Fibroblast of skin of left biceps (primary cell): ENCODE data around the gene ZIC4.

Experiments used
- DNase-seq, 2 experiments: peaks; one replicate each; pipeline ENCODE4 v3.0.0-alpha.2; 2013; ENCODE audit warnings: low read depth in 2 of 2

ZIC4 gene

DNA sequence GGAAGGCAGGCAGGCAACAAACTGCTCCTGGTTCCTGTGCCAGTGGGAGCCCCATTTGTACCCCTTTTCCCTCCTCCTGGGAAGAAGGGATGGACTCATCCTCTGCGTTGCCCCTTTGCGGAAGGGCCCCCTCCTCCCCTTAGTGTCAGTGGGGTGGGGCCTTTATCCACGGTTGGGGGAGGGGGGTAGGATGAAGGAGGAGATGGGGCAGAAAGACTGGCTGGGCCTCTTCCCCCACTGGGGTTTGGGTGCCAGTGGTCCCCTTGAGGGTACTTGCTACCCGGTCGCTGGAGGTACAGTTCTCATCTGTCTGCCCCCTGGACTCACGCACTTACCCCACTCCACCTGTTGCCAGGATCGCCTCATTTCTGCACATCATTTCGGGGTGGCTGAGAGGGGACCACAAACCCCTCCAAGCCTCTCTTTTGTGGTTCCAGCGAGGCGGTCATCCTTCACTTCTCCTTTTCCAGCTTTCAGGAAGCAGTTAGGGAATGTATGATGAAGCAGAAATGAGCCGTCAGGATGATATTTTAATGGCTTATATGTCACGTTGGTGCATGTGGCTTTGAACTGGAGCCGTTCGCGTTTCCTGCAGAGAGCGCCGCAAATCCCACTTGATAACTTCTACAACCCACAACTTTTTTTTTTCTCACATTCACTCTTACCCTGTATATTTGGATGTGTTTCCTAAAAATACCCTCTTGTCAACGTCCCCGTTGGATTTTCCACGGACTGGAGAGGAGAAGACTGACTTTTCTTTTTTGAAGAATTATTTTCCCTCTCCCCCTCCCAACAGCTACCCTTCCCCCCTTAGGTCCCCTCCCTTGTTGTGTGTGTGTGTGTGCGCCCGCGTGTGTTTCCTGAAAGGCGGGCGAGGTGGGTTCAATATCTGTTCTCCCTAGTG, at the start of gene ZIC4:
ZIC4 (minus strand) TSS at position 516 of the 904 bp plus-strand sequence. CDS start 3,746 bp downstream, outside the sequence.
- DNase-seq: no peak

DNA sequence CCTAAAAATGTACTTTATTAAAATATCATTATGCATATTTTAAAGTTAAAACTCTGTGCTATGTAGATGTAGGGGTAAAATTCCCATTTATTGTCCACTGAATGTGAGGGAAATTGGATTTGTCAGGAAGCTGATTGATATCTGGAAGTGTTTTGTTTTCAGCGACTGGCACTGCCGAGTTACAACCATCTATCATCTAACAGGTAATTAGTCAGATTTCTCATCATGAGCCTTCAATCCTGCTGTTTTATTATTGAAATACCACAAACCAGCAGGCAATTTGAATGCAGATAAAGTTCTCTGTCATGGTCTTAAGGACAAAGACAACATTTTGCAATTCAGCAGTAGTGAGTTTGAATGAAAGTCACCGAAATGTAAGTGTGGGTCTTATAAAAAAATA, 43.3 kb upstream of the ZIC4 start:
- no peak for DNase-seq

DNA sequence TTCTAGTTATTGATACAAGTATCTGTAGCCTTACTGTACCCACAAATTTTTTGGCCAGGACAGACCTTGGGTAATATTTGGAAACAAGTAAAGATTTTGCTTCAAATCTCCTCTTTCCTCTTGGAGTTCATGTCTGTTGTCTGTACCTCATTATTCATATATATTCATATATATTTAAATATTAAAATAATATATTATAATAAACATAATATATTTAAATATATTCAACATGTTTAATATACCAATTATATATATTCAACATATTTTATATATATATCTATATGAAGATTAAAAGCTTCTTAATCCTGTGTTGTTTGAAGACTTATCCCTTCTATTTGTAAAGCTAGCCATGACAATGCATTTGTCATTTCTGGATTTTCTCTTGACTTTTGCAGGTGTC, 40.9 kb upstream of the ZIC4 start:
- no peak for DNase-seq

DNA sequence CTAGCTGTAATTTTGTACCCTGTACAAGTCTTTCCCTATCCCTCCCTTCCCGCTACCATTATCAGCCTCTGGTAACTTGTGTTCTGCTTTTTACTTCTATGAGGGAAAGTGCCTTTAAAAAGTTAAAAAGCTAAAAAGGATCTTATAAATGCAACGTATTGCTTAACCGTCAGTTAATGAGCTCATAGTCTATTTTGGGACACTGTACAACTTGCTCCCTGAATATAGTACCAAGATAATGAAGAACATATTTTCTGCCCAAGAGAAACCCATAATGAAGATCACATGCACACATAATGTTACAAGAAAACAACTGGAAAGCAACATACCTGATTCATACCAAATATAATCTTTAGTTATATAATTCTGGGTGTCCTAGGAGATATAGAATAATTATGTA, 25.4 kb upstream of the ZIC4 start:
- peak; percentile 42 to 58 for DNase-seq

DNA sequence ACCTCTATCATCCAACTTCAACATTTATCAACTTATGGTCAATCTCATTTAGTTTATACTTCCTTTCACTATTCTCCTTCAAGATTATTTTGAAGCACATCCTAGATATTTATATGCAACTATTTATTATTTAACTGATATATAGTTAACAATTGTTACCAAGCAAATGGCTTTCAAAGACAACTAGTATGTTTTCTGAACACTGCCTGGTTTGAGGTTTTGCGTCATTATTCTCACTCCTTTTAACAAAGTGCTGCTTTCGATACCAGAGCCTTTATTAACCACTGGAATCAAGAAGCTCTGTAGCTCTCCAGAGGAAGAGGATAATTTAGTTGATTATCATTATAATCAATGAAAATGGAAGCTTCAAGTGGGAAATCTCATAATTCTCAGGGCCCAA, 22.4 kb upstream of the ZIC4 start:
- no peak for DNase-seq

DNA sequence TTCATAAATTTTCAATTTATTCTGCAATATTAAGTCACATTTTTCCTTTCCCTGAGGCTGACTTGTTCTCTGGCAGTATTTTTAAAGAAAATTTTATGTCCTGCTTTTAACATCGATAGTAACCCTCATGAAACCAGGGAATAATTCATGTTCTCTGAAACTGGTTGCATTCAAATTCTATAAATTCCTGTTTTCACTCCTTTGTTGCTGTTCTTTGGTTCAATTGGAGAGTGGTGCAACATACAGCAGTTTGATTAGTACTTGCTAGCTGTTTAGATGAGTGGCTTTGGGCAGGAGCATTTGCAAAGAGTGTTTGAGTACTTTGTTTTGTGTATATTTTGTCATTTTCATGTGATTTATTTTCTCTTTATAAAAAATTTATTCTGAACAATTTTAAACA, 22.0 kb upstream of the ZIC4 start:
- no peak for DNase-seq

DNA sequence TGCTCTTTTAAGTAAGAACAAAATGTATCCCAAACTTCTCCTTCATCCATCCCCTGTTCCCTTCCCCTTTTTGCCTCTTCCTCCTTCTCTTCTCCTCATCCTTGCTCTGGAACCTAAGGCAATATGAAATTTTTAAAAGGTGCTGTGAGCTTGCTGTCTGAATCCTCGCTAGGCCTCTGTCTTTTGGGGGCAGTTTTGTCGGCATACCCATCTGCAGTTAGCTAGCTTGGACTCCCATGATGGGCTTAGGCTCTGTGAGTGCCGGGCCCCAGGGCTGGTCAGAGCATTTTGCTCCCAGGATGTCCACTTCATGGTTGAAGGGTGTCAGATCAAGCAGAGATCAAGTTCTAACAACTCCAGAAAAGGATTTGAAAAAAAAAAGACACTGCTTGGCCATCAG, 21.4 kb upstream of the ZIC4 start:
- DNase-seq: no peak

DNA sequence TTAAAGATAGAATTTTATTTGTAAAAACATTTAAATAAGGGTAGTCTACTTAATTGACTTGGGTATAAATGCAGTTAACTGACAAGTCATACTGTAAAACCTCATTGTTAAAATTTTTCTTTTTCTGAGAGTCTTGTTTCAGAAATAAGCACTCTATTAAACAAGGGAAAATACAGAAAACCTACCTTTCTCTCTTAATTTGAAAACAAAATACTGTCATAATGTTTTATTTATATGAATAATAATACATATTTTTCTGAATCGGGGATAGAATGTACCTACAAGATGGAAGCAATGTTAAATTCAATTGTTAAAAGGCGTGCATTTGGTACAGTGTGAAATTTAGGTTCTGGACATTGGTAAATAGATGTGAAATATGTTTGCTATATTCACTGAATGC, 20.6 kb upstream of the ZIC4 start:
- no peak for DNase-seq

DNA sequence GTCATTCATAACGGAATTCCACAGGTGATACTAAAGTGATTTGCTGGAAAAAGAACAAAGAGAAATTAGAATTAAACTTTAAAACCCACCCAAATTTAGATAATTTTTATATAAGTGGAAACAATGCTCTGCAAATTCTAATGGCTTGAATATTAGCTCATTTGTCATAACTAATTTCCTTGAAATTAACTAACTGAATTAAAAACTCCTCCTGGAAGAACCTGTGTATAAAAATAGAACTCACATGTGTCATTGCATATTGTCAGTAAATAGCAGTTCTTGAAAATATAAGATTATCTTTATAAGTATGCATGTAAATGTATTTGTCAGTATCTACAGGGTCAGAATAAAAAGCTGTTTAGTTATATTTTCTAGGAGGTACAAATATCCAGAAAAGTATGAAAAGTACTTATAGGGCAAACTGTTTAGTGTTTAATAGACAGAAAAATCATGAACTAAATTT, 19.1 kb upstream of the ZIC4 start:
- DNase-seq: no peak

DNA sequence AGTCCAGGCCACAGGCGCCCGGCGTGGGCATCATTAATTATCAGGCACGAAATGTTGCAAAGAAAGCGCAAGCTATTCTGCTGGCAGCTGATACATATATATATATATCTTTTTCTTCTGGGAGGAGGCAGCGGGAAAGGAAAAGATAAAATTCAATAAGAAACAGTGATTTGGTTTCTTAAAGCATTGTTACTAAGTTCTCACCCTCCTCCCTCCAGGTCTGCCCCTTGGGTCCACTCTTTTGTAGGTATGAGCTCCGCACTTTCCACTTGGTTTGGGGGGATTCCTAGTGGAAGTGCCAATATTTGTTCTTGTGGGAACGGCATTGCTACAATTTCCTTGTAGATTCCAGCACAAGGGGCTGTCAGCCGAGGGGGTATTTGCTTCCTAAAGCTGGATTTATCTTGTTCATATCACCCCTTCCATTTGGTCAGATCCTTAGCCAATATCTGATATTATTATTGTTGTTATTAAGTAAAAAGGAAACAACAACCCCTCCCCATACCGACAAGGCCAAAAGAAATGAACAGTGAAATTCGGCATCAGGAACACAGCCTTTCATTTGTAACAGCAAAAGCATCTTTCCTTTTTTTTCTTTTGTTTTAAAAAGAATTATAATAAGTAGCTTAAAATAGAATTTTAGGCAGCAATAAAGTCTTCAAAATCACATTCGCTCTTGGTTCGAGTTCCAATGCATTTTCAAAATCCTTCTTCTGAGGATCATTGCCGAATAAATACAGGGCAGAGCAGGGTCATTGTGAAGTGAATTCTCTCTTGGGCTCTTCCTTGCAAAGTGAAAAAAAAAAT, 18.4 kb upstream of the ZIC4 start:
- no peak for DNase-seq

DNA sequence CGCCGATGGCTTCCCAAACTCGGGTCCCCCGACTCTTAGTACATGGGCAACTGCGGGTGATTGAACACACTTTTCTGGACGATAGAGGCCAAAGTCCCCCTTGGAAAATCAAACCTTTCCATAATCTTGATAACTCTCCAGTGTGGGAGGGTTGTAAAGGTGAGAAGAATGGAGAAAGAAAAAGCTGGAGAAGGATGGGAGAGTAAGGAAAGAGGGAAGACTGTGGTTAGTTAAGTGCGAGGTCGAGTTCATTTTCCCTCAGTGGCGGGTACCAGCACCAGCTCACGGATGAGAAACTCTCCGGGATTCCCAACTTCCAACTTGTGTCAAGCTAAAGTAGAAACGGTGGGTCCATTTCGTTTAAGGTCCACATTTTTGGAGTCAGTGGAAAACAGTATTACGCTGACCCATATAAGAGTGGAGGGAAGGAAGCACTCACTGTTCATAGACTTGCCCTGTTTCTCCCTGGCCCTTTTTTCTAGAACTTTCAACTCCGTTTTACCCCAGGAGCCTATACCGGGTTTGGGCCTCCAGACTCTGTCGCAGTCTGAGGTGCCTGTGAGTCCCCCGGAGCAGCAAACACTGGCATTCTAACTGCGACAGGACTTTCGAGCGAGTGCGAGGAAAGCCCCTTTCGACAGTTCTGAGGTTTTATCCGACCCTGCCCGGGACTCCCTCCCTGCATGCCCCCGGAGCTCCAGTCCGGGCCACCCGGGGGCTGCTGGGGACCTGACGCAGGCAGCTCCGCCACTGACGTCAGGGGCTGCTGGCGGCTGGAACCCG, 17.6 kb upstream of the ZIC4 start:
- DNase-seq: no peak

DNA sequence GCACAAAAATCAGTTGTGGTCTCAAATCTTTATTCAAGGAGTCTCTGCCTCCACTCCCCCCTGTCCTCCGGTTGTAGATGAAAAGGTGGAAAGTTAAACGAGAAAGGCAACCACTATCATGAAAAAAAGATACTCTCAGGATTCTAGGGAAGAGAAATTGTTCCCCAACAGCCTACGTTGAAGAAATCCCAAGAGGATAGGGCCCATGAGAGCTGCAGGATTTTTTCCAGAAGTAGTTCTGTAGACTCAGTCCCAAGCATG, 17.1 kb upstream of the ZIC4 start:
- DNase-seq: no peak

DNA sequence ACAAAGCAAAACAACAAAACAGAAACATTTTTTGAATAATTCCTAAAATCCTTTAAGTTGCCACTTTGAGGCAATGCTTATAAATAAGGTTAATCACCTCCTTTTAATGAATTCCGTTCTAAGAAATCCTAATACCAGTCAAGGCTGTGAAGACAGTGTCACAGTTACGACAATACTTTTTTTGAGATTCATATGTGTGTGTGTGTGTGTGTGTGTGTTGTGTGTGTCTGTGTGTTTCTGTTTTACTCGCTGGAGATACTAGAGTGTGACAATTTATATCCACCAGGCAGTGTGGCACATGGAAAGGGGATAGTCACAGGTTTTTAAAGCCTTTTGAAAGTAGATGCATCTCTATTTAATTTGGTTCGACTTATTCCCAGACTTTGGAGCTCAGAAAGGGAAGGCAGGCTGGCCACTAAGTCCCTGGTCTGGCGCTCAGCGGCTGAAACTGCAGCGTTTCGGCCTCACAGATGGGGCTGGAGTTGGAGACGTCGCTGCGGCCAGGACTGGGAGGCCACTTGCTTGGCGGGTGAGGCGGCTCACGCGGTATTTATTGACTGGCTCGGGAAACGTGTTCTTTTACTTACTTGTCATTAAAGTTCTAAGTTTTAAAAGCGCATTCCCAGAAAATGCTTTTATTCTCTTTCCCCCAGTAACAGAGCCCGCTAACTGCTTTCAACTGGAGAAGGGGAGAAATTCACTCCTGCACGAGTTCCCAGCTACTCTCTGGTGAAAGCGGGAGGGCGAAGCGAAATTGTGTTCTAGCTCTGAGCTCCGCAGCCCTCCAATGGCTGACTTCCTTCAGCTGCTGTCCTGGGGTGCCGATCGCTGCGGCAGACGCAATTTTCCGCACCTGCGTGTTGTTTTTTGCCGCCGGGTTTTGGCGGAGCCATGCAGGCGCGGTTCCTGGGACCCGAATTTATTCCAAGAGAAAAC, 16.5 kb upstream of the ZIC4 start:
- DNase-seq: no peak

DNA sequence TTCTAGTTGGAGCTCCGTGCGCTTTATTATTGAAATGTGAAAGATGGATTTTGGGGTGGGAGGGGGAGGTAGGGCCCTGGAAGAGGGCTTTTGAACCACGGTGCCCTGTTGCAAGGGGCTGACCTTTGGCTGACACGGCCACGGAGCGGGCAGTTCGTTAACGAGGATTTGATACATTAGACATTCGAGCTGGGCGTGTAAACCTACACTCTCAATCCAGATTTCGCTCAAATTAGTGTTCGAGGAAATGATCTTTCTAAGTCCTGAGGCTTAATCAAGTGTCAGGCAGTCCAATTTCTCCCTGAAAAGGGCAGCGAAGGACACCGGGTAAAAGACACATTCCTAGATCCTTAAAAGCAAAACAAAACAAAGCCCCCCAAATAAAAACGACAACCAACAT, 15.9 kb upstream of the ZIC4 start:
- no peak for DNase-seq

DNA sequence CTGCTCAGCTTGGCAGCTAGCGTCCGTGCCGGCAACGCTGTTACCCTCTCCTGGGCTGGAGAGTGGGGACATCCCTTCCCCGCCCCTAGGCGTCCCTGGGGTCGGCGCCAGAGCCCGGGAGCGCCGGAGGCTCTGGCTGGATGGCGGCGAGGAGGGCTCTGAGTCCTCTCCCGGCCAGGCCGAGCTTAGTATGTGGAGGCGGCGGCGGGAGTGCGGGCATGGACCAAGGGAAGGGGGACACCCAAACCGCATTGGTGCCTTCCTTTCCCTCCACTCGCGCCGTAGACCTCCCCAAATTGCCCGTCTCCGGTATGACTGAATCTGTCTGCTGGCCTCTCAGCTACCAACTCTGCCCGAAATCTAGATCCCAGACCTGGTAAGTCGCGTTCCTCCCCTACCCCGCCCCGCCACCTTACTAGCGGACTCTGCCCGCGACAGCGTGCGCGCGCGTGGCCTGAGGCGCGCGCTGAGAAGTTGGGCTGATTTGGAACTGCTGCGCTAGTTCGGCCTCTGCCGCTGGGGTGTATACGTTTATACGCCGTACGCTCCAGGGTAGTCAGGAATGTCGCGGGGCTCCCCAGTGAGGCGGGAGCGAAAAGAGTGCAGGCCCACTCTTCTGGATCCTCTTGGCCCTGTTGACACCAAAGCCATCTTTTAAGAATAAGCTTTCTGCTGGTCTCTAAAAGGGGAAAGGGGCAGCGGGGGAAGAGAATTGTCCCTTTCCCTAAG, 15.0 kb upstream of the ZIC4 start:
- DNase-seq: no peak

DNA sequence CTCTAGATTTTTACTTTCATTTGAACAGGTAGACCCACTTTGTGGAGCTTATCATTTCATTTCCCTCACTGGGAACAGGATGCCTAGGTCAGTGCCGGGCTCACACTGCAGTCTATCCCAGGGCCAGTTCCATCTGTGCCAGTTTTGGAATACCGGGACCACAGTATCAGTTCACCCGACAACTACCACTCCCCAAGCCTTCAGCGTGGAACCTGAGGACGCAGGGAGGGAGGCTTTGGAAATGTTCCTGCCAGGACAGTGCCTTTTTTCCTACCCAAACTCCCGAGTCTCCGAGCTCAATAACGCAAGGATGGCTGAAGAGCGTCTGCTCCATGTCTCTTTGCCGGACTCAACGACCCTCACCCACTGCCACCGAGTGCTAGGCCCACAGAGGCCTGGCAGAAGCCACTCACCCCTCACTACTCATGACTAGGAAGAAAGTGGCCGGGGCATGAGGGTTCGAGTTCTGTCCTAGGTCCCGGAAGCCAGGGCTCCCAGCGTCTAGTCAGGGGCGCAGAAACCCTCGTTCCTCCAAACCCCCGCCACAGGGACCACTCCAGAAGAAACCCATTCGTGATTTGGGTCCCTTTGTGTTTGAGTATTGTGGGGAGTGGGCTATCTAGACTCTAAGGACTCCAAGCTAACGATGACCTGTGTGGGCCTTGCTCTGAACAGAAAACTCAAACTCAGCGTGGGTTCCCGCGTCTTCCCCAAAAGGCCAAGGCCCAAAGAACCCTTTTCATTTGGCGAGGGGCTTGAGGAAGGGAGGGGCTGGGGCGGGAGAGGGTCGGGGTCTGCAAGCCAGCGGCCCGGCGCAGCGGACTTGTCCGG, 14.2 kb upstream of the ZIC4 start:
- DNase-seq: no peak

DNA sequence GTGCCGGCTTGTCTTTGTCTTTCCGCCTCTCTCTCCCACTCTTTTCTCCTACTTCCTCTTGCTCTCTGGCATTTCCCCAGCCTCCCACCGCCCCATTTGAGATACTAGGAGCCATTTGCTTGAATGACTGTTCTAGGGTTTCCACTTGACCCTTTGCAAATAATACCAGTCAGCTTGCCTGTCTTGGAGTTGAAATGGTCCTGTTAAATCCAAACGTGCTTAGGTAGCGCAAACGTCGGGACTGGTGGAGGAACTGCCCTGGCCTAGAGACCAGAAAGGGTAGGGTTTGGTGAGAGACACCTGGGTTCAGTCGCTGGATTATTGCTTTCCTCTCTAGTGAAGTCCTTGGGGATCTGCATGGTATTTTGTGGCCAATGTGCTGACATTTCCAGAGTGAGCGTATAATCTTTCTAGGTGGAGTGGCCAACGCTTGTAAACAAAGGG, 13.5 kb upstream of the ZIC4 start:
- no peak for DNase-seq

DNA sequence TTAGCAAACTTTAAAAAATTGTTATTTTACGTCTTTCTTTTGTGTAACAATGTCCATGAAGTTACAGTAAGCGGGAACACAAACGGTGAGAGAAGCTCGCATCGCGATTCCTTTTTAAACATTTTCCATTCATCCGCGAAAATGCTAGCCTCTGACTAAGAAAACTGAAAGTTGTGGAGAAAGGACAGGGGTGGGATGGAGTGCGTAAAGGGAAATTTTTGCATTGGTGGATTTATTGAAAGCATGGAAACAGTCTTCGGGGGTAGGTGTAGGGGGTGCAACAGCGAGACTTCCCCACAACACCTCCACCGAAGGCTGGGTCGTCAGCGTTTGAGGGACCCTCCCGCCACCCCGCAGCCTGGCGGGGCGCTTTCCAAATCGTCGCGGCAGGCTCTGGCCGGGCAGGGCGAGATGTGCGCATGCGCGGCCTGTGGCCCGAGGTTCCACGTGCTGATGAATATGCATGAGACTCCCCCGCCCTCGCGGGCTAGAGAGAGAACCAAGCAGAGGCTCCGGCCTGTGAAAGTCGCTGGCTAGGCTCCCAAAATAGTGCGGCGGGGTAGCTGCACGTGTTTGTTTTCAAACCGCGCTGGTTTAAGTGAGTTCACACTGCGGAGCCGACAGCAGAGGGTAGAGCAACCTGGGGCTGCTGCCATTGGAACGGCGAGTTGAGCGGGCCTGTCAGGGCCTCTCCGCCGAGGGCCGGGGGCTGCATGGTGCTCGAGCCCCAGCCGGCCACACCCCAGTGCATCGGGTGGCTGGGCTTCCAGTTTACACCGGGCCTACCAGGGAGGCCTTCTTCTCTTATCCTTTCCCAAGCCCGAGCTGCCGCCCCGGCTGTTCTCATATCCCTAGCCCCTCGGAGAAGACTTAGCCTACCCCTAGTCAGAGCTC, 12.7 kb upstream of the ZIC4 start:
- peak in 1 of 2 experiments; percentile 48 for DNase-seq

DNA sequence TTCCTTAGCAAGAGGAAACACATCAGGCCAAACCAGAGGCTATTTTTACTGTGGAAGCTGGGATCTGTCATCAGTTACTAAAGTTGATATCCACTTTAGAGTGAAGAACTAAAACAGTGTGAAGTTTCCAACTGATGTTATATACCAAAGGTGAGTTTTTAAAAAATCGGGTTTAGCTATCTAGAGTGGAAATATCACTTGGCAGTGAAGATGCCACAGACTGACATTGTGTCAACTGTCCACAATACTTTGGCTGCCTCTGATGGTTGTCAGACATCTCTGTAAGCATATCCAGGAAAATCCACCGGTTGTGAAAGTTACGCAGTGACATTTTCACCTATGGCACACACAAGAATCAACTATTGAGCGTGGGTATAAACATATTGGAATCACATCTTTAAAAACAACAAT, 12.0 kb upstream of the ZIC4 start:
- no peak for DNase-seq
